ENCODE measurements around the gene AP3S2.

DNA sequence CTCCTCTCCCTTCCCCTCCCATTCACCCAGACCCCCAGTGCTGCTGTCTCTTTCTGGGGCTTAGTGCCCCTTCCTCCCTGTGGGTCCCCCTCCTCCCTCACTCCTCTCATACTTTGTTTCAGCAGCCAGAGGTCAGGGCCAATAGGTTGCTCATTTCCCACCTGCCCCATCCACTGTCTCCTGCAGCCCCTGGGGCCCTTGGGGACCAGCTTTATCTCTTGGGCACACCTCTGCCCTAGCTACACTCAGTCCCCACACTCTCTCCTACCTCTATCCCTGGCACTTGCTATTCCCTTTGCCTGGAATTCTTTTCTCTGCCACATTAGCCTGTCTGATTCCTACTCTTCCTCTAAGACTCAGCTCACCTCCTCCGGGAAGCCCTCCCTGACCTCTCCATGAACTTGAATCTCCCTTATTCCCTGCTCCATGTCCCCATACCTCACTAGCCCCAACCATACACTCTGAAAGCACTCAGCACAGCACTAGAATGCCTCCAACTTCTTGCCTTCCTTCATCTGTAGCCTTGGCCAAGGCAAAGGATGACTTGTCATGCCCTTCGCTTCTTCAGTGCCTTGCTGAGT, 93.8 kb downstream of the AP3S2 start:
- TF ChIP-seq, protein P1, sequence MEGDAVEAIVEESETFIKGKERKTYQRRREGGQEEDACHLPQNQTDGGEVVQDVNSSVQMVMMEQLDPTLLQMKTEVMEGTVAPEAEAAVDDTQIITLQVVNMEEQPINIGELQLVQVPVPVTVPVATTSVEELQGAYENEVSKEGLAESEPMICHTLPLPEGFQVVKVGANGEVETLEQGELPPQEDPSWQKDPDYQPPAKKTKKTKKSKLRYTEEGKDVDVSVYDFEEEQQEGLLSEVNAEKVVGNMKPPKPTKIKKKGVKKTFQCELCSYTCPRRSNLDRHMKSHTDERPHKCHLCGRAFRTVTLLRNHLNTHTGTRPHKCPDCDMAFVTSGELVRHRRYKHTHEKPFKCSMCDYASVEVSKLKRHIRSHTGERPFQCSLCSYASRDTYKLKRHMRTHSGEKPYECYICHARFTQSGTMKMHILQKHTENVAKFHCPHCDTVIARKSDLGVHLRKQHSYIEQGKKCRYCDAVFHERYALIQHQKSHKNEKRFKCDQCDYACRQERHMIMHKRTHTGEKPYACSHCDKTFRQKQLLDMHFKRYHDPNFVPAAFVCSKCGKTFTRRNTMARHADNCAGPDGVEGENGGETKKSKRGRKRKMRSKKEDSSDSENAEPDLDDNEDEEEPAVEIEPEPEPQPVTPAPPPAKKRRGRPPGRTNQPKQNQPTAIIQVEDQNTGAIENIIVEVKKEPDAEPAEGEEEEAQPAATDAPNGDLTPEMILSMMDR (conservative IDR thresholded peaks at IDR 0.05; ENCODE audit: low read length): no peak
- no peak for TF ChIP-seq EZH2phosphoT487 (IDR thresholded peaks at IDR 0.05; ENCODE audit: borderline replicate concordance)

All from Loucy (cell line).